K562 (cell line): ENCODE data around the gene MYO15A. TPM values are rescaled to one million over a fixed set of nuclear protein-coding genes. Genes with fewer than 3 reads are reported as not detected.

ENCODE experiments used
- ATAC-seq: fragments of 200-7000 bp; cut with Tn5 transposase; 3 replicates; pipeline ENCODE4 v1.9.1; 2020; ENCODE audit warnings: moderate library complexity
- BruUV-seq: library from RNA; stranded (reverse); fragments of 400-500 nt; replicated peaks from 2 replicates; lab custom pipeline; 2021; lab: Mats Ljungman, UMichigan
- CTCF ChIA-PET: fragments of 300-600 bp; formaldehyde crosslinking; extraction: SDS; loops from one replicate; lab custom pipeline; 2021; ENCODE audit warnings: low intra/inter-chr PET ratio; lab: Yijun Ruan, JAX
- POLR2A ChIA-PET: fragments of 300-600, 350-650 bp; sonication (Branson Sonifier 250); formaldehyde crosslinking; extraction: SDS; loops from one replicate; lab custom pipeline; 2021; ENCODE audit warnings: antibody characterized with exemption, inconsistent platforms; lab: Yijun Ruan, JAX
- DNase-seq, 4 experiments: peaks; one replicate each; pipeline versions ENCODE4 v3.0.0 to v3.0.0-alpha.2; 2011 to 2018; ENCODE audit warnings: low spot score in 3 of 4, mixed read lengths in 3 of 4; ENCODE audit errors: extremely low read depth in 1 of 4
- FAIRE-seq: peaks from 2 replicates; lab custom pipeline; 2011; peaks lifted over from hg19 to GRCh38; lab: Jason Lieb, UNC
- H2AFZ ChIP-seq: 2 replicates; pipeline ENCODE4 v1.6.0; 2011; ENCODE audit warnings: low read depth, low read length, control low read depth, inconsistent platforms
- H3K27ac ChIP-seq: fragments of 200-600 bp; 3 replicates; pipeline ENCODE4 v1.8.0; 2011; ENCODE audit warnings: low read depth, mild to moderate bottlenecking, control low read depth, inconsistent platforms, low read length, moderate library complexity, mixed read lengths; ENCODE audit errors: extremely low read depth
- H3K27me3 ChIP-seq, 2 experiments: fragments of 300-600 bp in 1 of 2; 2 replicates in 1 of 2; 3 replicates in 1 of 2; pipeline versions ENCODE4 v1.6.0 to v1.8.0; 2011; ENCODE audit warnings: inconsistent platforms in 2 of 2, low read length in 2 of 2, mild to moderate bottlenecking in 1 of 2, mixed read lengths in 1 of 2, moderate library complexity in 1 of 2; ENCODE audit not compliant: control insufficient read depth in 2 of 2, insufficient read depth in 2 of 2
- H3K36me3 ChIP-seq: fragments of 300-600 bp; 3 replicates; pipeline ENCODE4 v1.8.0; 2011; ENCODE audit warnings: mild to moderate bottlenecking, low read length, inconsistent platforms; ENCODE audit not compliant: control insufficient read depth, insufficient read depth
- H3K4me1 ChIP-seq, 2 experiments: fragments of 200-600 bp in 1 of 2; replicated peaks in 1 of 2; 2 replicates in 1 of 2; 3 replicates in 1 of 2; pipeline versions ENCODE4 v1.5.1 to v1.8.0; 2011; ENCODE audit warnings: inconsistent platforms in 2 of 2, low read length in 2 of 2, mild to moderate bottlenecking in 1 of 2, mixed read lengths in 1 of 2, moderate library complexity in 1 of 2; ENCODE audit not compliant: control insufficient read depth in 2 of 2, insufficient read depth in 2 of 2
- H3K4me2 ChIP-seq: 2 replicates; pipeline ENCODE4 v1.6.1; 2011; ENCODE audit warnings: low read length, control low read depth, inconsistent platforms, mixed read lengths; ENCODE audit not compliant: insufficient read depth
- H3K4me3 ChIP-seq: fragments of 200-600 bp; sonication (generic), shearing (Covaris generic); 2 replicates; pipeline ENCODE4 v1.5.1; 2016; ENCODE audit warnings: control low read depth, inconsistent platforms
- H3K79me2 ChIP-seq: fragments of 200-600 bp; 3 replicates; pipeline ENCODE4 v1.8.0; 2011; ENCODE audit warnings: low read length, inconsistent platforms; ENCODE audit not compliant: control insufficient read depth, insufficient read depth
- H3K9ac ChIP-seq, 2 experiments: 2 replicates each; pipeline versions ENCODE4 v1.6.0 to v1.6.1; 2011; ENCODE audit warnings: low read depth in 2 of 2, low read length in 2 of 2, control low read depth in 1 of 2, inconsistent platforms in 1 of 2, mild to moderate bottlenecking in 1 of 2, mixed read lengths in 1 of 2; ENCODE audit not compliant: insufficient read depth in 1 of 2
- H3K9me1 ChIP-seq: one replicate; pipeline ENCODE4 v1.6.0; 2011; ENCODE audit warnings: inconsistent platforms, mild to moderate bottlenecking, low read length, moderate library complexity; ENCODE audit not compliant: control insufficient read depth, insufficient read depth
- H3K9me3 ChIP-seq: replicated peaks from 2 replicates; pipeline ENCODE4 v1.5.1; 2011; ENCODE audit warnings: low read depth, low read length, inconsistent platforms; ENCODE audit not compliant: control insufficient read depth, insufficient read depth
- H4K20me1 ChIP-seq: replicated peaks from 2 replicates; pipeline ENCODE4 v1.6.1; 2011; ENCODE audit warnings: low read length, inconsistent platforms, mixed read lengths; ENCODE audit not compliant: control insufficient read depth, insufficient read depth
- CBFB ChIP-seq: sonication (generic); formaldehyde crosslinking; IDR thresholded peaks from 2 replicates; pipeline ENCODE4 v1.4.0; 2020; ENCODE audit warnings: mild to moderate bottlenecking, missing genetic modification reagents
- GATAD2B ChIP-seq: fragments of 450-650 bp; IDR thresholded peaks from 2 replicates; pipeline ENCODE4 v1.6.1; 2017; ENCODE audit warnings: mild to moderate bottlenecking, borderline replicate concordance
- HDAC1 ChIP-seq, 2 experiments: fragments of 450-650 bp; IDR thresholded peaks; 2 replicates each; pipeline ENCODE4 v1.6.1; 2016 to 2017; ENCODE audit warnings: inconsistent platforms in 1 of 2, mild to moderate bottlenecking in 1 of 2, moderate library complexity in 1 of 2
- HDAC2 ChIP-seq: fragments of 450-650 bp; IDR thresholded peaks from 2 replicates; pipeline ENCODE4 v1.6.1; 2016; ENCODE audit warnings: mild to moderate bottlenecking
- HDAC8 ChIP-seq: fragments of 450-650 bp; IDR thresholded peaks from 2 replicates; pipeline ENCODE4 v1.6.1; 2016; ENCODE audit warnings: mild to moderate bottlenecking, missing genetic modification characterization, moderate library complexity, missing compliant biosample characterization
- LEF1 ChIP-seq: fragments of 450-650 bp; IDR thresholded peaks from 2 replicates; pipeline ENCODE4 v1.6.1; 2016; ENCODE audit warnings: mild to moderate bottlenecking
- MECOM ChIP-seq: fragments of 250-450 bp; sonication (Bioruptor Pico); IDR thresholded peaks from 2 replicates; pipeline ENCODE4 v1.8.0; 2022; ENCODE audit warnings: inconsistent platforms
- MTA3 ChIP-seq: fragments of 450-650 bp; formaldehyde crosslinking; IDR thresholded peaks from 2 replicates; pipeline ENCODE4 v1.6.1; 2017; ENCODE audit warnings: mild to moderate bottlenecking, borderline replicate concordance
- PHB2 ChIP-seq: fragments of 450-650 bp; IDR thresholded peaks from 2 replicates; pipeline ENCODE4 v1.6.1; 2017; ENCODE audit warnings: low read depth
- POLR2H ChIP-seq: IDR thresholded peaks from 2 replicates; pipeline ENCODE4 v1.6.1; 2016; ENCODE audit warnings: missing genetic modification characterization, low read depth, mild to moderate bottlenecking, control low read depth, missing compliant biosample characterization, moderate library complexity
- RBM22 ChIP-seq: fragments of 200-400 bp; formaldehyde crosslinking; IDR thresholded peaks from 2 replicates; pipeline ENCODE4 v1.6.1; 2018; ENCODE audit warnings: low read length, low read depth; ENCODE audit not compliant: poor library complexity, severe bottlenecking
- SETDB1 ChIP-seq: IDR thresholded peaks from one replicate; pipeline ENCODE4 v1.6.1; 2012; ENCODE audit warnings: low read length, control low read depth, inconsistent platforms
- SIRT6 ChIP-seq: IDR thresholded peaks from one replicate; pipeline ENCODE4 v1.6.1; 2012; ENCODE audit warnings: low read depth, mild to moderate bottlenecking, control low read depth, inconsistent platforms, low read length, moderate library complexity
- SRSF3 ChIP-seq: fragments of 200-400 bp; formaldehyde crosslinking; IDR thresholded peaks from 2 replicates; pipeline ENCODE4 v1.6.1; 2016; ENCODE audit warnings: mild to moderate bottlenecking, low read length, moderate library complexity; ENCODE audit not compliant: insufficient read depth
- SRSF7 ChIP-seq: fragments of 200-400 bp; formaldehyde crosslinking; optimal IDR thresholded peaks from 2 replicates; pipeline ENCODE3; 2017; ENCODE audit warnings: mild to moderate bottlenecking, low read depth, low read length
- STAT5B ChIP-seq: fragments of 250-450 bp; sonication (Bioruptor Pico); IDR thresholded peaks from 2 replicates; pipeline ENCODE4 v1.8.0; 2021; ENCODE audit warnings: mild to moderate bottlenecking, inconsistent platforms
- TOE1 ChIP-seq, 2 experiments: fragments of 450-650 bp in 1 of 2; sonication (generic) in 1 of 2; formaldehyde crosslinking in 1 of 2; IDR thresholded peaks; 2 replicates each; pipeline versions ENCODE4 v1.7.1 to v1.8.0; 2016 to 2022; ENCODE audit warnings: borderline replicate concordance in 2 of 2, mild to moderate bottlenecking in 2 of 2, antibody characterized with exemption in 1 of 2, inconsistent platforms in 1 of 2, low read depth in 1 of 2, missing genetic modification reagents in 1 of 2, moderate library complexity in 1 of 2
- ZEB2 ChIP-seq: fragments of 450-650 bp; IDR thresholded peaks from 2 replicates; pipeline ENCODE4 v1.6.1; 2016
- ZNF224 ChIP-seq: sonication (generic); formaldehyde crosslinking; IDR thresholded peaks from 2 replicates; pipeline ENCODE4 v1.8.0; 2022; ENCODE audit warnings: mild to moderate bottlenecking, missing genetic modification reagents
- ZNF408 ChIP-seq: fragments of 250-450 bp; sonication (Bioruptor Pico); IDR thresholded peaks from 2 replicates; pipeline ENCODE4 v1.4.0; 2020; ENCODE audit warnings: low read depth, mild to moderate bottlenecking, moderate library complexity
- ZNF696 ChIP-seq: fragments of 250-450 bp; sonication (Bioruptor Pico); conservative IDR thresholded peaks from 2 replicates; pipeline ENCODE4 v1.4.0; 2020; ENCODE audit warnings: mild to moderate bottlenecking, moderate library complexity
- ZZZ3 ChIP-seq: fragments of 450-650 bp; IDR thresholded peaks from 2 replicates; pipeline ENCODE4 v1.6.1; 2016; ENCODE audit warnings: antibody characterized with exemption, mild to moderate bottlenecking, moderate library complexity
- WGBS: fragments of 100-300 bp; shearing (Covaris generic); methylation state at CpG from one replicate; pipeline ENCODE4 v1.1.6; 2016; ENCODE audit warnings: low coverage, mixed read lengths; ENCODE audit not compliant: insufficient coverage; ENCODE audit errors: missing lambda C conversion rate; 5-methylcytosine and 5-hydroxymethylcytosine counted together
- in situ Hi-C: fragments of 300-500 bp; cut with MboI; formaldehyde crosslinking; loops from 4 replicates; pipeline ENCODE4 v1.15.0; 2018; ENCODE audit warnings: inconsistent platforms, mixed read lengths
- intact Hi-C: fragments of 100-400 bp; cut with micrococcal nuclease; formaldehyde crosslinking; loops from 2 replicates; pipeline ENCODE4 v1.14.2; 2022
- polyA plus RNA-seq, 8 experiments: library from polyadenylated mRNA; depleted of rRNA in 4 of 8; stranded (reverse) in 5 of 8; unstranded in 3 of 8; fragments of >200 nt; fragmentation: Nextera tagmentation in 2 of 8; fragmentation: Illumina TruSeq in 1 of 8; extraction: Ambion mirVana in 2 of 8; extraction: Trizol in 1 of 8; gene quantifications; 2 replicates each; pipeline versions ENCODE4 v1.2.1 to v1.2.3, GENCODE V29; 2011 to 2014; ENCODE audit warnings: inconsistent platforms in 1 of 8, missing spikeins in 1 of 8
- total RNA-seq, 7 experiments: library from RNA; depleted of rRNA in 6 of 7; stranded (reverse); fragments of >200 nt in 6 of 7; fragmentation: Illumina TruSeq in 2 of 7; extraction: Trizol in 2 of 7; gene quantifications; 2 replicates each; pipeline versions ENCODE4 v1.2.1 to v1.2.3, GENCODE V29; 2011 to 2021; ENCODE audit warnings: low replicate concordance in 1 of 7
- TF ChIP-seq, protein P1 (sequence below): fragments of 450-650 bp; IDR thresholded peaks from 2 replicates; pipeline ENCODE4 v1.6.1; 2016; ENCODE audit warnings: low read depth, mild to moderate bottlenecking, moderate library complexity

The MYO15A gene
- total and polyA plus RNA-seq, 9 of the 15 experiments (the other 6 are each of a cell fraction or from before 2014, with no cell fraction given), result 0.05 to 0.88 (median 0.14) TPM; not detected in 1

DNA sequence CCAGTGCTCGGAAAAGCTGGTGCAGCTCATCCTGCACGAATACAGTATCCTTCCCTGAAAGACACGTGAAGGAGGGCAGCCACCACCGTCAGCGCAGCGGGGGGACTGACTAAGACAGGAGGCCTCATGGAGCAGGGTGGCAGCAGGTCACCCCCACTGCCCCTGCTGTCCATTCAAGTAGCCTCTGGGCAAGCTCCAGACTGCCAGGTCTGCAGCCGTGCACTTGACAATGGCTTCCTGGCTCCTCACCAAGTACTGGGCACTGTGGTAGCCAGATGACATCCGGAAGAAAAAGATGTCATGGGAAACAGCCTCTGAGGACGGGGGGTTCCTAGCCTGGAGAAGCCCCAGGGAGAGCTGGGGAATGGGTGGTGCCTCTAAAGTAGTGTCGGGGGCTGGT is 7.9 kb upstream of the MYO15A start (continued):
- TF ChIP-seq HDAC8 (no peak), SIRT6 (no peak), RBM22 (no peak), SRSF7 (no peak)

DNA sequence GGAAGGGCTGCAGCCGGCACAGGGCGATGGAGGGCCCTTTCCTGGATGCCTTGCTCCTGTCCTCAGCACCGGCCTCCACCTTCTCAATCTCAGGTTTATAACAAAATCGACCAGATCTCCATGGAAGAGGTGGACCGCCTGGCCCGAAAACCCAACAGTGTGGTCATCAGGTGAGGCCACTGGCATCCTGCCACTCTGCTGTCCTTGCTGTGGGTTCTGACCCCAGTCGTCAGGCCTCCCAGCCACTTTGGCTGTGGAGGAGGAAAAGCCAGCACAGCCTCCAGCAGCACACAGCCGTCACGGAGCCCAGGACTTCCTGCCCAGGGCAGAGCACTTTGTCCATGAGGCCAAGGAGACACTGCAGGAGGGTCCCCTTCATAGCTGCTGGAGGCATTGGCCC is 6.7 kb upstream of the MYO15A start:
- Histone ChIP-seq H3K4me1 (no peaks in the 10 kb centered on the region; a peak in 1 of 5 replicates), H3K9me1 (no peaks in the 10 kb centered on the region), H3K79me2 (no peaks in the 10 kb centered on the region), H3K4me3 (no peak overlapping the region), H3K27ac (no peak overlapping the region), H3K36me3 (peaks cover 53% of the 10 kb centered on the region; the same call in 2 of the 3 replicates), H3K9ac (peak overlapping the region in 1 of 2 experiments; percentile 52; a peak in 1 of 4 replicates), H2AFZ (no peak overlapping the region), H3K9me3 (no peaks in the 10 kb centered on the region), H4K20me1 (no peaks in the 10 kb centered on the region), H3K27me3 (no peaks in the 10 kb centered on the region), H3K4me2 (no peak overlapping the region)
- no TSS peak for BruUV-seq
- ATAC-seq, result no peak
- WGBS, result 92% methylated on average over 8 of the region's 9 CpGs
- intact Hi-C loops, result no loop called here
- DNase-seq, result no peak
- POLR2A ChIA-PET, result interaction anchor here (0.7 to 1.8 kb wide), 2 partner anchors 13 to 18 kb away, joined by 3 to 8 read pairs; partner anchors contain the start of gene DRG2
- CTCF ChIA-PET, result no interaction called here
- no peak for FAIRE-seq
- in situ Hi-C loops, result no loop called here
- TF ChIP-seq PHB2, result no peak
- TF ChIP-seq, protein P1, sequence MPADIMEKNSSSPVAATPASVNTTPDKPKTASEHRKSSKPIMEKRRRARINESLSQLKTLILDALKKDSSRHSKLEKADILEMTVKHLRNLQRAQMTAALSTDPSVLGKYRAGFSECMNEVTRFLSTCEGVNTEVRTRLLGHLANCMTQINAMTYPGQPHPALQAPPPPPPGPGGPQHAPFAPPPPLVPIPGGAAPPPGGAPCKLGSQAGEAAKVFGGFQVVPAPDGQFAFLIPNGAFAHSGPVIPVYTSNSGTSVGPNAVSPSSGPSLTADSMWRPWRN, result no peak
- no peak for TF ChIP-seq ZNF696 (CRISPR knock-in tag)
- no peak for TF ChIP-seq CBFB (CRISPR knock-in tag)
- no peak for TF ChIP-seq LEF1
- no peak for TF ChIP-seq ZEB2
- TF ChIP-seq ZNF408 (CRISPR knock-in tag), result no peak
- TF ChIP-seq ZNF224 (CRISPR knock-in tag), result no peak
- TF ChIP-seq TOE1 (IDR thresholded peaks at IDR 0.05; ENCODE audit: borderline replicate concordance), result no peak
- TF ChIP-seq TOE1 (CRISPR knock-in tag; IDR thresholded peaks at IDR 0.05; ENCODE audit: borderline replicate concordance, low read depth), result no peak
- TF ChIP-seq GATAD2B, result no peak
- no peak for TF ChIP-seq MTA3
- TF ChIP-seq ZZZ3, result no peak
- no peak for TF ChIP-seq MECOM (CRISPR knock-in tag)
- no peak for TF ChIP-seq SETDB1
- TF ChIP-seq HDAC2, result no peak
- no peak for TF ChIP-seq STAT5B (CRISPR knock-in tag)
- no peak for TF ChIP-seq HDAC1 (IDR thresholded peaks at IDR 0.05)
- TF ChIP-seq POLR2H, result no peak
- no peak for TF ChIP-seq SRSF3
